Uterus (tissue), 2 donors: ENCODE results near the gene PTPRH.

Experiments used
- POLR2A ChIP-seq, 2 donors: fragments of 450-650 bp; IDR thresholded peaks; one replicate each; pipeline ENCODE4 v1.6.1; 2016; ENCODE audit warnings: antibody characterized with exemption in 2 of 2, mild to moderate bottlenecking in 1 of 2, moderate library complexity in 1 of 2
- TF ChIP-seq, protein P1 (sequence below), 4 experiments: fragments of 200-600 bp in 2 of 4; fragments of 450-650 bp in 2 of 4; sonication (generic) in 2 of 4; IDR thresholded peaks; one replicate each; pipeline ENCODE4 v1.5.1; 2016 to 2019; ENCODE audit warnings: antibody characterized with exemption in 4 of 4, mild to moderate bottlenecking in 2 of 4, moderate library complexity in 1 of 4

DNA sequence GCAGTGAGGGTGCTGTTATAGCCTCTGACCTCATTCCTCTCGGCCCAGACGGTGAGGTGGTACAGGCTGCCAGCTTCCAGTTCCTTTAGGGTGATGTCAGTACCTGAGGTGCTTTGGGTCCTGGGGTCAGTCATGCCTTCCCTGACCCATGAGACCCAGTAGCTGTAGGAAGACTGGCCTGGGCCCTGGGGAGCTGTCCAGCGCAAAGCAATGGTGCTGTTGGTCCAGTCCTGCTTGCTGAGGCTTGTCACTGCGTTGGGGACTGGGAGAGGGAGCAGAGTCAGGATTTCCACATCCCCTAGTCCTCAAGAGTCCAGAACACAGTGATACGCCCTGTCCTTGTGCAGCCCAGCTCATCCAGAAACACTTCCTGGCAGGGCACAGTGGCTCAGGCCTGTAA is 10.7 kb downstream of the PTPRH start:
- TF ChIP-seq, protein P1, sequence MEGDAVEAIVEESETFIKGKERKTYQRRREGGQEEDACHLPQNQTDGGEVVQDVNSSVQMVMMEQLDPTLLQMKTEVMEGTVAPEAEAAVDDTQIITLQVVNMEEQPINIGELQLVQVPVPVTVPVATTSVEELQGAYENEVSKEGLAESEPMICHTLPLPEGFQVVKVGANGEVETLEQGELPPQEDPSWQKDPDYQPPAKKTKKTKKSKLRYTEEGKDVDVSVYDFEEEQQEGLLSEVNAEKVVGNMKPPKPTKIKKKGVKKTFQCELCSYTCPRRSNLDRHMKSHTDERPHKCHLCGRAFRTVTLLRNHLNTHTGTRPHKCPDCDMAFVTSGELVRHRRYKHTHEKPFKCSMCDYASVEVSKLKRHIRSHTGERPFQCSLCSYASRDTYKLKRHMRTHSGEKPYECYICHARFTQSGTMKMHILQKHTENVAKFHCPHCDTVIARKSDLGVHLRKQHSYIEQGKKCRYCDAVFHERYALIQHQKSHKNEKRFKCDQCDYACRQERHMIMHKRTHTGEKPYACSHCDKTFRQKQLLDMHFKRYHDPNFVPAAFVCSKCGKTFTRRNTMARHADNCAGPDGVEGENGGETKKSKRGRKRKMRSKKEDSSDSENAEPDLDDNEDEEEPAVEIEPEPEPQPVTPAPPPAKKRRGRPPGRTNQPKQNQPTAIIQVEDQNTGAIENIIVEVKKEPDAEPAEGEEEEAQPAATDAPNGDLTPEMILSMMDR (IDR thresholded peaks at IDR 0.05), result no peak
- no peak for TF ChIP-seq POLR2A (IDR thresholded peaks at IDR 0.05)
